IMR-90 (cell line): ENCODE data around the gene AKR7A2. TPM values are rescaled to one million over a fixed set of nuclear protein-coding genes. Genes with fewer than 3 reads are reported as not detected.

Source experiments
- ATAC-seq: fragments of 200-7000 bp; cut with Tn5 transposase; 2 replicates; pipeline ENCODE4 v1.9.1; 2020; ENCODE audit warnings: low read depth, mild to moderate bottlenecking, moderate library complexity
- BruUV-seq: library from RNA; stranded (reverse); fragments of 400-500 nt; replicated peaks from 2 replicates; lab custom pipeline; 2021; lab: Mats Ljungman, UMichigan
- CTCF ChIA-PET: fragments of 300-600 bp; formaldehyde crosslinking; extraction: SDS; loops from one replicate; lab custom pipeline; 2021; ENCODE audit warnings: antibody characterized with exemption; lab: Yijun Ruan, JAX
- POLR2A ChIA-PET: fragments of 300-600 bp; sonication (Branson Sonifier 250); formaldehyde crosslinking; loops from one replicate; lab custom pipeline; 2022; ENCODE audit warnings: antibody characterized with exemption; ENCODE audit not compliant: unreplicated experiment; lab: Charles Lee
- DNase-seq: peaks from one replicate; pipeline ENCODE4 v3.0.0; 2013
- H2AFZ ChIP-seq: replicated peaks from 2 replicates; pipeline ENCODE3; 2013; ENCODE audit warnings: low read length, mild to moderate bottlenecking; ENCODE audit not compliant: poor library complexity
- H2AK5ac ChIP-seq: 2 replicates; pipeline ENCODE4 v1.6.1; 2013; ENCODE audit warnings: low read depth, low read length, inconsistent platforms
- H2AK9ac ChIP-seq: replicated peaks from 2 replicates; pipeline ENCODE3; 2013; ENCODE audit warnings: mild to moderate bottlenecking, low read depth, low read length, moderate library complexity; ENCODE audit not compliant: poor library complexity
- H2BK120ac ChIP-seq: 2 replicates; pipeline ENCODE4 v1.6.1; 2013; ENCODE audit warnings: low read depth, low read length, inconsistent platforms
- H2BK15ac ChIP-seq: 3 replicates; pipeline ENCODE4 v1.6.1; 2013; ENCODE audit warnings: low read depth, low read length, inconsistent platforms
- H2BK20ac ChIP-seq: 2 replicates; pipeline ENCODE4 v1.6.1; 2013; ENCODE audit warnings: low read depth, mild to moderate bottlenecking, inconsistent platforms, low read length, moderate library complexity
- H2BK5ac ChIP-seq: 2 replicates; pipeline ENCODE4 v1.6.1; 2013; ENCODE audit warnings: mild to moderate bottlenecking, low read depth, low read length, inconsistent platforms; ENCODE audit not compliant: poor library complexity, severe bottlenecking
- H3K14ac ChIP-seq: replicated peaks from 2 replicates; pipeline ENCODE4 v1.6.1; 2013; ENCODE audit warnings: low read depth, low read length, inconsistent platforms
- H3K18ac ChIP-seq: 2 replicates; pipeline ENCODE4 v1.6.1; 2013; ENCODE audit warnings: low read depth, low read length, control low read depth
- H3K23ac ChIP-seq: 2 replicates; pipeline ENCODE4 v1.6.1; 2013; ENCODE audit warnings: low read depth, low read length, inconsistent platforms
- H3K27ac ChIP-seq: 2 replicates; pipeline ENCODE4 v1.5.1; 2013; ENCODE audit warnings: mild to moderate bottlenecking, control low read depth, low read length; ENCODE audit not compliant: insufficient read depth
- H3K27me3 ChIP-seq: 2 replicates; pipeline ENCODE4 v1.6.1; 2013; ENCODE audit warnings: low read length; ENCODE audit not compliant: control insufficient read depth, insufficient read depth
- H3K36me3 ChIP-seq: 2 replicates; pipeline ENCODE4 v1.6.1; 2013; ENCODE audit warnings: low read length, mixed read lengths; ENCODE audit not compliant: control insufficient read depth, insufficient read depth
- H3K4ac ChIP-seq: 2 replicates; pipeline ENCODE4 v1.6.1; 2013; ENCODE audit warnings: low read depth, low read length, inconsistent platforms
- H3K4me1 ChIP-seq: 2 replicates; pipeline ENCODE4 v1.6.1; 2013; ENCODE audit warnings: low read length, mixed read lengths; ENCODE audit not compliant: control insufficient read depth, insufficient read depth
- H3K4me2 ChIP-seq: 2 replicates; pipeline ENCODE4 v1.6.1; 2013; ENCODE audit warnings: low read depth, mild to moderate bottlenecking, control low read depth, low read length, moderate library complexity
- H3K4me3 ChIP-seq: 2 replicates; pipeline ENCODE4 v1.5.1; 2013; ENCODE audit warnings: low read depth, mild to moderate bottlenecking, control low read depth, low read length, moderate library complexity; ENCODE audit not compliant: insufficient read depth
- H3K56ac ChIP-seq: 2 replicates; pipeline ENCODE4 v1.6.1; 2013; ENCODE audit warnings: low read length, inconsistent platforms; ENCODE audit not compliant: insufficient read depth; ENCODE audit errors: extremely low read depth
- H3K79me1 ChIP-seq, 2 experiments: 2 replicates each; pipeline ENCODE4 v1.6.1; 2013; ENCODE audit warnings: low read length in 2 of 2, inconsistent platforms in 1 of 2, low read depth in 1 of 2
- H3K9ac ChIP-seq: 2 replicates; pipeline ENCODE4 v1.6.1; 2013; ENCODE audit warnings: low read depth, low read length, control low read depth
- H3K9me1 ChIP-seq: 2 replicates; pipeline ENCODE4 v1.6.1; 2013; ENCODE audit warnings: low read length, inconsistent platforms; ENCODE audit not compliant: insufficient read depth
- H3K9me3 ChIP-seq: 2 replicates; pipeline ENCODE4 v1.6.1; 2013; ENCODE audit warnings: low read length; ENCODE audit not compliant: control insufficient read depth, insufficient read depth
- H4K20me1 ChIP-seq: 2 replicates; pipeline ENCODE4 v1.6.1; 2013; ENCODE audit warnings: low read length, inconsistent platforms; ENCODE audit not compliant: insufficient read depth
- H4K5ac ChIP-seq: 2 replicates; pipeline ENCODE4 v1.6.1; 2013; ENCODE audit warnings: mild to moderate bottlenecking, low read depth, low read length, control low read depth
- H4K8ac ChIP-seq, 2 experiments: 2 replicates each; pipeline ENCODE4 v1.6.1; 2013; ENCODE audit warnings: low read depth in 2 of 2, low read length in 2 of 2, control low read depth in 1 of 2, inconsistent platforms in 1 of 2
- H4K91ac ChIP-seq: 2 replicates; pipeline ENCODE4 v1.6.1; 2013; ENCODE audit warnings: low read depth, low read length, inconsistent platforms; ENCODE audit not compliant: insufficient read depth
- BHLHE40 ChIP-seq: fragments of 150-350 bp; IDR thresholded peaks from 2 replicates; pipeline ENCODE4 v1.6.1; 2016; ENCODE audit warnings: mild to moderate bottlenecking, low read depth, low read length
- CEBPB ChIP-seq: IDR thresholded peaks from 2 replicates; pipeline ENCODE4 v1.6.1; 2012; ENCODE audit warnings: low read depth, low read length, improper control_type of control experiment
- CHD1 ChIP-seq: IDR thresholded peaks from 2 replicates; pipeline ENCODE4 v1.6.1; 2012; ENCODE audit warnings: low read depth, low read length, improper control_type of control experiment
- ELK1 ChIP-seq: fragments of 150-350 bp; IDR thresholded peaks from 2 replicates; pipeline ENCODE4 v1.6.1; 2016; ENCODE audit warnings: low read depth, mild to moderate bottlenecking, low read length, moderate library complexity, borderline replicate concordance
- FOS ChIP-seq: fragments of 150-350 bp; IDR thresholded peaks from 2 replicates; pipeline ENCODE4 v1.6.1; 2016; ENCODE audit warnings: low read depth, low read length
- MAFK ChIP-seq: IDR thresholded peaks from 2 replicates; pipeline ENCODE4 v1.6.1; 2012; ENCODE audit warnings: low read depth, low read length, improper control_type of control experiment
- MAZ ChIP-seq: IDR thresholded peaks from 2 replicates; pipeline ENCODE4 v1.6.1; 2012; ENCODE audit warnings: low read depth, mild to moderate bottlenecking, low read length, improper control_type of control experiment, moderate library complexity, borderline replicate concordance
- MXI1 ChIP-seq: IDR thresholded peaks from 2 replicates; pipeline ENCODE4 v1.6.1; 2012; ENCODE audit warnings: low read depth, mild to moderate bottlenecking, low read length, moderate library complexity, borderline replicate concordance
- NFE2L2 ChIP-seq: fragments of 150-350 bp; IDR thresholded peaks from 2 replicates; pipeline ENCODE4 v1.6.1; 2016; ENCODE audit warnings: low read depth, mild to moderate bottlenecking, low read length
- POLR2A ChIP-seq: IDR thresholded peaks from 2 replicates; pipeline ENCODE4 v1.6.1; 2012; ENCODE audit warnings: mild to moderate bottlenecking, low read depth, low read length
- RAD21 ChIP-seq: IDR thresholded peaks from 2 replicates; pipeline ENCODE4 v1.6.1; 2012; ENCODE audit warnings: low read length, improper control_type of control experiment
- RCOR1 ChIP-seq: IDR thresholded peaks from 2 replicates; pipeline ENCODE4 v1.6.1; 2012; ENCODE audit warnings: mild to moderate bottlenecking, low read length, improper control_type of control experiment; ENCODE audit not compliant: insufficient replicate concordance
- RFX5 ChIP-seq: IDR thresholded peaks from 2 replicates; pipeline ENCODE4 v1.8.0; 2012; ENCODE audit warnings: low read depth, mild to moderate bottlenecking, low read length, moderate library complexity
- SMC3 ChIP-seq: fragments of 150-350 bp; IDR thresholded peaks from 2 replicates; pipeline ENCODE4 v1.6.1; 2016; ENCODE audit warnings: low read depth, mild to moderate bottlenecking, antibody characterized with exemption, low read length, moderate library complexity
- USF2 ChIP-seq: fragments of 150-350 bp; IDR thresholded peaks from 2 replicates; pipeline ENCODE4 v1.6.1; 2017; ENCODE audit warnings: mild to moderate bottlenecking, antibody characterized with exemption, low read length, low read depth
- WGBS, 2 experiments: methylation state at CpG; one replicate each; pipeline versions ENCODE4 v1.1.5 to v1.1.7; 2013; ENCODE audit warnings: missing lambda C conversion rate in 2 of 2; ENCODE audit not compliant: insufficient read length in 1 of 2; ENCODE audit errors: extremely low coverage in 2 of 2; 5-methylcytosine and 5-hydroxymethylcytosine counted together
- dilution Hi-C: fragments of 300-500 bp; cut with HindIII; formaldehyde crosslinking; loops from one replicate; pipeline ENCODE4 v1.14.3; 2018; ENCODE audit warnings: low sequenced_read_pairs; ENCODE audit not compliant: unreplicated experiment
- in situ Hi-C: fragments of 300-500 bp; cut with MboI; formaldehyde crosslinking; loops from 3 replicates; pipeline ENCODE4 v1.14.3; 2019; ENCODE audit warnings: low sequenced_read_pairs, inconsistent platforms, mixed read lengths
- intact Hi-C: fragments of 100-400 bp; cut with micrococcal nuclease; formaldehyde crosslinking; loops from 2 replicates; pipeline ENCODE4 v1.10.0; 2022
- polyA plus RNA-seq, 3 experiments: library from polyadenylated mRNA; depleted of rRNA; stranded (reverse); fragments of >200 nt; gene quantifications; 2 replicates each; pipeline ENCODE4 v1.2.3, GENCODE V29; 2012; ENCODE audit warnings: low replicate concordance in 1 of 3
- total RNA-seq: library from RNA; depleted of rRNA; stranded (reverse); fragments of >200 nt; gene quantifications from 2 replicates; pipeline ENCODE4 v1.2.3, GENCODE V29; 2012

Gene AKR7A2
- total and polyA plus RNA-seq, 2 of the 4 experiments (the other 2 are of a cell fraction) = 55.8 to 60.2 TPM

- Histone ChIP-seq H2BK20ac (no peak overlapping the region), H4K8ac (no peak overlapping the region), H3K56ac (no peak overlapping the region), H4K20me1 (peaks cover 22% of the 10 kb centered on the region), H3K4me3 (no peak overlapping the region), H3K79me1 (peaks cover 18 to 47% of the 10 kb centered on the region in 2 experiments), H3K14ac (no peak overlapping the region), H2BK120ac (no peak overlapping the region), H2BK15ac (no peak overlapping the region), H3K4me2 (no peak overlapping the region), H2BK5ac (no peak overlapping the region), H3K9me3 (no peaks in the 10 kb centered on the region), H3K9me1 (peaks cover 16% of the 10 kb centered on the region), H3K23ac (no peak overlapping the region), H3K18ac (no peak overlapping the region), H2AK9ac (peak overlapping the region; percentile 28), H2AK5ac (no peak overlapping the region), H3K9ac (no peak overlapping the region), H3K4me1 (peaks cover 4% of the 10 kb centered on the region; the same call in 1 of the 2 replicates), H4K5ac (no peak overlapping the region), H3K36me3 (peaks cover 41% of the 10 kb centered on the region), H4K91ac (no peak overlapping the region), H3K4ac (no peak overlapping the region), H2AFZ (no peak overlapping the region), H3K27ac (no peak overlapping the region), H3K27me3 (no peaks in the 10 kb centered on the region)
- in situ Hi-C loops = no loop called here
- intact Hi-C loops = no loop called here
- 88% methylated on average over 7 of the region's 15 CpGs; no CpG with 5 or more reads in 1 of the 2 experiments for WGBS, 2 experiments
- no peak for DNase-seq
- BruUV-seq = no TSS peak
- dilution Hi-C loops = no loop called here
- ChIA-PET POLR2A (interaction anchor here (0.5 kb wide), 1 partner anchor 228 kb away, joined by 3 read pairs; no protein-coding TSS in a partner anchor), CTCF (no interaction called here)
- no peak for ATAC-seq
- TF ChIP-seq POLR2A (no peak), CHD1 (no peak), MXI1 (no peak), MAFK (no peak), ELK1 (no peak), USF2 (no peak), NFE2L2 (no peak), RAD21 (no peak), RCOR1 (no peak), SMC3 (no peak), FOS (no peak), CEBPB (no peak), MAZ (no peak), BHLHE40 (no peak), RFX5 (no peak)
These were observed 54.6 kb downstream of the AKR7A2 start for GRCh38 chr1:19257178-19257914.
